ENCODE measurements around the gene NUP98.
A peak's percentile ranks its signal among the peaks of the same experiment; 100 is the strongest.

The NUP98 gene

GRCh38 chr11:3797329-3798090 lies at the start of gene NUP98:
NUP98 (minus strand) TSS chr11:3797554; CDS start chr11:3782117, 15,437 bp downstream.
- DNase-seq (ENCODE audit: low read depth, low spot score), result peak; percentile 99
- peak within 1 kb of the TSS; percentile 97 for H3K4me3 ChIP-seq (ENCODE audit: low read depth, low read length)
- POLR2A ChIA-PET, result interaction anchor here (1.3 to 1.6 kb wide), 3 partner anchors 10 to 123 kb away, joined by 3 to 5 read pairs (median 3); partner anchors contain the start of gene STIM1
- CTCF ChIA-PET, result interaction anchor here (2.2 to 6.6 kb wide), 3 partner anchors 11 to 275 kb away, joined by 8 to 39 read pairs (median 11); partner anchors contain the start of gene PGAP2
- TF ChIP-seq CTCF (IDR thresholded peaks at IDR 0.05; ENCODE audit: insufficient read depth, low read length, missing control alignments), result no peak

GRCh38 chr11:3845670-3846069 lies 48.3 kb upstream of the NUP98 start:
- ChIA-PET CTCF (interaction anchor here (1.7 to 27.1 kb wide), 4 partner anchors 2 to 213 kb away, joined by 4 to 1868 read pairs (median 332); partner anchors contain the start of genes PGAP2, RHOG and STIM1), POLR2A (no interaction called here)
- TF ChIP-seq CTCF (IDR thresholded peaks at IDR 0.05; ENCODE audit: insufficient read depth, low read length, missing control alignments), result no peak
- DNase-seq (ENCODE audit: low read depth, low spot score), result no peak
- H3K4me3 ChIP-seq (ENCODE audit: low read depth, low read length), result no peak overlapping the region

- POLR2A ChIA-PET, result no interaction called here
- no peak for TF ChIP-seq CTCF (IDR thresholded peaks at IDR 0.05; ENCODE audit: insufficient read depth, low read length, missing control alignments)
- CTCF ChIA-PET, result interaction anchor here (1.2 to 27.1 kb wide), 5 partner anchors 3 to 214 kb away, joined by 4 to 1868 read pairs (median 332); partner anchors contain the start of genes PGAP2, RHOG and STIM1
- DNase-seq (ENCODE audit: low read depth, low spot score), result no peak
- no peak overlapping the region for H3K4me3 ChIP-seq (ENCODE audit: low read depth, low read length)
Measured at GRCh38 chr11:3845246-3845645, 47.9 kb upstream of the NUP98 start.

GRCh38 chr11:3843326-3843725 lies 46.0 kb upstream of the NUP98 start:
- no peak for DNase-seq (ENCODE audit: low read depth, low spot score)
- CTCF ChIA-PET, result interaction anchor here (1.2 to 27.1 kb wide), 6 partner anchors 4 to 216 kb away, joined by 3 to 1868 read pairs (median 168); partner anchors contain the start of genes RHOG and STIM1

GRCh38 chr11:3841426-3842350 lies 44.3 kb upstream of the NUP98 start:
- ChIA-PET CTCF (interaction anchor here (0.7 to 27.1 kb wide), 36 partner anchors 3 to 388 kb away, joined by 3 to 1868 read pairs (median 4); partner anchors contain the start of genes PGAP2, RHOG and STIM1), POLR2A (interaction anchor here (1.5 to 1.9 kb wide), 2 partner anchors 13 to 18 kb away, joined by 5 to 10 read pairs; partner anchors contain the start of gene STIM1)
- no peak for DNase-seq (ENCODE audit: low read depth, low spot score)
- H3K4me3 ChIP-seq (ENCODE audit: low read depth, low read length), result peak overlapping the region; percentile 73
- TF ChIP-seq CTCF (IDR thresholded peaks at IDR 0.05; ENCODE audit: insufficient read depth, low read length, missing control alignments), result peak; percentile 91

More at GRCh38 chr11:3843326-3843725, 46.0 kb upstream of the NUP98 start:
- no peak overlapping the region for H3K4me3 ChIP-seq (ENCODE audit: low read depth, low read length)
- no peak for TF ChIP-seq CTCF (IDR thresholded peaks at IDR 0.05; ENCODE audit: insufficient read depth, low read length, missing control alignments)
- POLR2A ChIA-PET, result no interaction called here
